HepG2 (cell line): ENCODE results near the gene E2F1. TPM values are rescaled to one million over a fixed set of nuclear protein-coding genes. Genes with fewer than 3 reads are reported as not detected.

Experiments
- ADNP ChIP-seq: sonication (generic); formaldehyde crosslinking; IDR thresholded peaks from 2 replicates; pipeline ENCODE4 v1.4.0; 2020; ENCODE audit warnings: missing genetic modification reagents
- CCDC6 ChIP-seq: sonication (generic); formaldehyde crosslinking; IDR thresholded peaks from 2 replicates; pipeline ENCODE4 v1.8.1; 2022; ENCODE audit warnings: mild to moderate bottlenecking, missing genetic modification reagents, moderate library complexity
- EP300 ChIP-seq, 3 experiments: sonication (generic) in 1 of 3; formaldehyde crosslinking in 1 of 3; IDR thresholded peaks; 2 replicates each; pipeline versions ENCODE4 v1.5.1 to v1.6.1; 2011 to 2020; ENCODE audit warnings: low read depth in 2 of 3, low read length in 2 of 3, borderline replicate concordance in 1 of 3, improper control_type of control experiment in 1 of 3, mild to moderate bottlenecking in 1 of 3, missing genetic modification reagents in 1 of 3, moderate library complexity in 1 of 3
- ERF ChIP-seq: IDR thresholded peaks from 2 replicates; pipeline ENCODE4 v1.6.1; 2018; ENCODE audit warnings: missing biosample characterization, missing genetic modification reagents
- FOXP4 ChIP-seq: sonication (generic); formaldehyde crosslinking; IDR thresholded peaks from 2 replicates; pipeline ENCODE4 v1.4.0; 2020; ENCODE audit warnings: missing genetic modification reagents
- KDM2A ChIP-seq: sonication (generic); formaldehyde crosslinking; IDR thresholded peaks from 2 replicates; pipeline ENCODE4 v1.4.0; 2020; ENCODE audit warnings: low read depth, missing genetic modification reagents, borderline replicate concordance
- KLF11 ChIP-seq: IDR thresholded peaks from 2 replicates; pipeline ENCODE4 v1.6.1; 2016; ENCODE audit warnings: missing compliant biosample characterization
- NFIC ChIP-seq: IDR thresholded peaks from 2 replicates; pipeline ENCODE4 v1.6.1; 2012; ENCODE audit warnings: mild to moderate bottlenecking, low read length, inconsistent platforms
- NR2F6 ChIP-seq, 2 experiments: IDR thresholded peaks; 2 replicates each; pipeline ENCODE4 v1.6.1; 2016; ENCODE audit warnings: antibody characterized with exemption in 1 of 2, mild to moderate bottlenecking in 1 of 2
- SALL1 ChIP-seq: sonication (generic); formaldehyde crosslinking; IDR thresholded peaks from 2 replicates; pipeline ENCODE4 v1.8.0; 2022; ENCODE audit warnings: mild to moderate bottlenecking, missing genetic modification reagents
- SMAD3 ChIP-seq: sonication (generic); formaldehyde crosslinking; IDR thresholded peaks from 2 replicates; pipeline ENCODE4 v1.4.0; 2020; ENCODE audit warnings: missing genetic modification reagents
- SOX5 ChIP-seq: IDR thresholded peaks from 2 replicates; pipeline ENCODE4 v1.6.1; 2016; ENCODE audit warnings: borderline replicate concordance
- THAP11 ChIP-seq: IDR thresholded peaks from 2 replicates; pipeline ENCODE4 v1.6.1; 2016; ENCODE audit warnings: missing biosample characterization, missing genetic modification reagents
- ZFP36L1 ChIP-seq: sonication (generic); formaldehyde crosslinking; IDR thresholded peaks from 2 replicates; pipeline ENCODE4 v1.8.0; 2022; ENCODE audit warnings: mild to moderate bottlenecking, missing genetic modification reagents, moderate library complexity
- ZNF12 ChIP-seq: sonication (generic); formaldehyde crosslinking; IDR thresholded peaks from 2 replicates; pipeline ENCODE4 v1.5.0; 2020; ENCODE audit warnings: missing genetic modification reagents
- ZNF225 ChIP-seq: sonication (generic); formaldehyde crosslinking; IDR thresholded peaks from 2 replicates; pipeline ENCODE4 v1.4.0; 2020; ENCODE audit warnings: mild to moderate bottlenecking, missing genetic modification reagents
- ZNF430 ChIP-seq: sonication (generic); formaldehyde crosslinking; IDR thresholded peaks from 2 replicates; pipeline ENCODE4 v1.9.0; 2021; ENCODE audit warnings: mild to moderate bottlenecking, missing genetic modification reagents
- ZNF770 ChIP-seq: sonication (generic); formaldehyde crosslinking; IDR thresholded peaks from 2 replicates; pipeline ENCODE4 v1.5.0; 2020; ENCODE audit warnings: mild to moderate bottlenecking, missing genetic modification reagents
- ZNF839 ChIP-seq: sonication (generic); formaldehyde crosslinking; IDR thresholded peaks from 2 replicates; pipeline ENCODE4 v1.4.0; 2020; ENCODE audit warnings: missing genetic modification reagents, mild to moderate bottlenecking, borderline replicate concordance
- polyA plus RNA-seq, 8 experiments: library from polyadenylated mRNA; depleted of rRNA in 3 of 8; stranded (reverse) in 7 of 8; unstranded in 1 of 8; fragments of >200 nt; fragmentation: Illumina TruSeq in 4 of 8; extraction: Trizol in 4 of 8; gene quantifications; 2 replicates each; pipeline versions ENCODE4 v1.2.1 to v1.2.3, GENCODE V29; 2011 to 2016; ENCODE audit warnings: low read depth in 4 of 8, missing spikeins in 1 of 8, mixed read lengths in 1 of 8; ENCODE audit not compliant: insufficient read depth in 1 of 8
- total RNA-seq, 5 experiments: library from RNA; depleted of rRNA; stranded (reverse); fragments of >200 nt; fragmentation: Illumina TruSeq; extraction: Trizol; gene quantifications; 2 replicates each; pipeline ENCODE4 v1.2.3, GENCODE V29; 2016; ENCODE audit warnings: low read depth in 1 of 5
- TF ChIP-seq, protein P1 (sequence below): sonication (generic); formaldehyde crosslinking; IDR thresholded peaks from 2 replicates; pipeline ENCODE4 v1.4.0; 2020; ENCODE audit warnings: missing genetic modification reagents
- TF ChIP-seq, protein P2 (sequence below): sonication (generic); formaldehyde crosslinking; conservative IDR thresholded peaks from 2 replicates; pipeline ENCODE4 v1.4.0; 2020; ENCODE audit warnings: mild to moderate bottlenecking, missing genetic modification reagents, moderate library complexity

The E2F1 gene
- total and polyA plus RNA-seq, 2 of the 13 experiments (the other 11 are each of a cell fraction or from before 2014, with no cell fraction given), result 25.5 to 39.4 TPM

DNA sequence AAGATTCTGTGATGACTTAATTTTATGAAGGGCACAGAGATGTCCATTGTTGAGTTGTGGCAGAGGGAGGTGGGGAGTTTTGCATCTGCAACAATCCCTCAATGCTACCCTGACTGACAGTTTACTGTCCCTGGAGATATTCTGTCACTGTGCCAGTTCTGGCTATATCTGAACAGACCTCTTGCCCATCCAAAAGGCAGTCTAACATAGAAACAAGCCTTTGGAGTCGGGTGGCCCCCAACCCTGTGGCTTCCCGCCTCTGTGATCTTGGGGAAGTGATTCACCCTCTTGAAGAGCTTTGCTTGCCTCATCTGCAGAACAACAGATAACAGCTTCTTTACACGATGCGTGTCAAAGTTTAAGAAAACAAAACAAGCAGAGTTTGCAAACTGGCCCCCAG lies 3.8 kb upstream of the E2F1 start (continued):
- TF ChIP-seq ZNF770 (CRISPR knock-in tag), result no peak
- TF ChIP-seq SALL1 (CRISPR knock-in tag), result peak; percentile 69
- no peak for TF ChIP-seq ZNF12 (CRISPR knock-in tag)
- TF ChIP-seq ZNF839 (CRISPR knock-in tag), result no peak
- TF ChIP-seq SOX5 (CRISPR knock-in tag), result 0 out of 2 replicates have a peak, but pooled peaks have one; percentile 41
- TF ChIP-seq, protein P1, sequence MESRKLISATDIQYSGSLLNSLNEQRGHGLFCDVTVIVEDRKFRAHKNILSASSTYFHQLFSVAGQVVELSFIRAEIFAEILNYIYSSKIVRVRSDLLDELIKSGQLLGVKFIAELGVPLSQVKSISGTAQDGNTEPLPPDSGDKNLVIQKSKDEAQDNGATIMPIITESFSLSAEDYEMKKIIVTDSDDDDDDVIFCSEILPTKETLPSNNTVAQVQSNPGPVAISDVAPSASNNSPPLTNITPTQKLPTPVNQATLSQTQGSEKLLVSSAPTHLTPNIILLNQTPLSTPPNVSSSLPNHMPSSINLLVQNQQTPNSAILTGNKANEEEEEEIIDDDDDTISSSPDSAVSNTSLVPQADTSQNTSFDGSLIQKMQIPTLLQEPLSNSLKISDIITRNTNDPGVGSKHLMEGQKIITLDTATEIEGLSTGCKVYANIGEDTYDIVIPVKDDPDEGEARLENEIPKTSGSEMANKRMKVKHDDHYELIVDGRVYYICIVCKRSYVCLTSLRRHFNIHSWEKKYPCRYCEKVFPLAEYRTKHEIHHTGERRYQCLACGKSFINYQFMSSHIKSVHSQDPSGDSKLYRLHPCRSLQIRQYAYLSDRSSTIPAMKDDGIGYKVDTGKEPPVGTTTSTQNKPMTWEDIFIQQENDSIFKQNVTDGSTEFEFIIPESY (CRISPR knock-in tag), result peak; percentile 21; the same call in 1 of the 2 replicates
- TF ChIP-seq ERF (CRISPR knock-in tag), result peak; percentile 34; the same call in 1 of the 2 replicates
- 0 out of 2 replicates have a peak, but pooled peaks have one; percentile 8 for TF ChIP-seq THAP11
- TF ChIP-seq NR2F6 (IDR thresholded peaks at IDR 0.05), result 0 out of 2 replicates have a peak, but pooled peaks have one; percentile 26
- TF ChIP-seq NR2F6 (CRISPR knock-in tag; IDR thresholded peaks at IDR 0.05), result no peak
- TF ChIP-seq, protein P2, sequence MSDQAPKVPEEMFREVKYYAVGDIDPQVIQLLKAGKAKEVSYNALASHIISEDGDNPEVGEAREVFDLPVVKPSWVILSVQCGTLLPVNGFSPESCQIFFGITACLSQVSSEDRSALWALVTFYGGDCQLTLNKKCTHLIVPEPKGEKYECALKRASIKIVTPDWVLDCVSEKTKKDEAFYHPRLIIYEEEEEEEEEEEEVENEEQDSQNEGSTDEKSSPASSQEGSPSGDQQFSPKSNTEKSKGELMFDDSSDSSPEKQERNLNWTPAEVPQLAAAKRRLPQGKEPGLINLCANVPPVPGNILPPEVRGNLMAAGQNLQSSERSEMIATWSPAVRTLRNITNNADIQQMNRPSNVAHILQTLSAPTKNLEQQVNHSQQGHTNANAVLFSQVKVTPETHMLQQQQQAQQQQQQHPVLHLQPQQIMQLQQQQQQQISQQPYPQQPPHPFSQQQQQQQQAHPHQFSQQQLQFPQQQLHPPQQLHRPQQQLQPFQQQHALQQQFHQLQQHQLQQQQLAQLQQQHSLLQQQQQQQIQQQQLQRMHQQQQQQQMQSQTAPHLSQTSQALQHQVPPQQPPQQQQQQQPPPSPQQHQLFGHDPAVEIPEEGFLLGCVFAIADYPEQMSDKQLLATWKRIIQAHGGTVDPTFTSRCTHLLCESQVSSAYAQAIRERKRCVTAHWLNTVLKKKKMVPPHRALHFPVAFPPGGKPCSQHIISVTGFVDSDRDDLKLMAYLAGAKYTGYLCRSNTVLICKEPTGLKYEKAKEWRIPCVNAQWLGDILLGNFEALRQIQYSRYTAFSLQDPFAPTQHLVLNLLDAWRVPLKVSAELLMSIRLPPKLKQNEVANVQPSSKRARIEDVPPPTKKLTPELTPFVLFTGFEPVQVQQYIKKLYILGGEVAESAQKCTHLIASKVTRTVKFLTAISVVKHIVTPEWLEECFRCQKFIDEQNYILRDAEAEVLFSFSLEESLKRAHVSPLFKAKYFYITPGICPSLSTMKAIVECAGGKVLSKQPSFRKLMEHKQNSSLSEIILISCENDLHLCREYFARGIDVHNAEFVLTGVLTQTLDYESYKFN (CRISPR knock-in tag), result peak; percentile 41
- peak; percentile 16; the same call in 1 of the 2 replicates for TF ChIP-seq ZNF430 (CRISPR knock-in tag)
- 0 out of 2 replicates have a peak, but pooled peaks have one; percentile 58 for TF ChIP-seq NFIC
- no peak for TF ChIP-seq ZFP36L1 (CRISPR knock-in tag)
- no peak for TF ChIP-seq SMAD3 (CRISPR knock-in tag)
- no peak for TF ChIP-seq ADNP (CRISPR knock-in tag)
- TF ChIP-seq EP300 (IDR thresholded peaks at IDR 0.05; ENCODE audit: low read depth in 2 of 2, low read length in 2 of 2), result peak in 1 of 2 experiments; percentile 76; a peak in 2 of 4 replicates
- no peak; the same call in 1 of the 2 replicates for TF ChIP-seq EP300 (CRISPR knock-in tag; IDR thresholded peaks at IDR 0.05; ENCODE audit: borderline replicate concordance)
- TF ChIP-seq KDM2A (CRISPR knock-in tag), result peak; percentile 49; the same call in 1 of the 2 replicates
- no peak for TF ChIP-seq ZNF225
- no peak; the same call in 1 of the 2 replicates for TF ChIP-seq KLF11 (CRISPR knock-in tag)
- TF ChIP-seq FOXP4, result peak; percentile 67
- TF ChIP-seq CCDC6, result no peak
